Pancreas (tissue), 10 donors: ENCODE data around the gene DDX25. TPM values are rescaled to one million over a fixed set of nuclear protein-coding genes. Genes with fewer than 3 reads are reported as not detected.

Source experiments
- ATAC-seq, 4 donors: fragments of 200-7000 bp; cut with Tn5 transposase; one replicate each; pipeline versions ENCODE4 v1.8.0 to v1.9.1; 2020; ENCODE audit warnings: mild to moderate bottlenecking in 4 of 4, moderate library complexity in 4 of 4
- DNase-seq, 6 donors: peaks; one replicate each; pipeline ENCODE4 v3.0.0-alpha.2; 2020
- FAIRE-seq: peaks from 2 replicates; lab custom pipeline; 2012; peaks lifted over from hg19 to GRCh38; lab: Jason Lieb, UNC
- H3K27ac ChIP-seq, 4 donors: fragments of 200-600 bp; sonication (generic); 1 replicate in 3 of 4; 2 replicates in 1 of 4; pipeline versions ENCODE4 v1.5.0 to v1.8.0; 2020
- H3K27me3 ChIP-seq, 4 donors: fragments of 200-600 bp; one replicate each; pipeline ENCODE4 v1.8.0; 2021
- H3K36me3 ChIP-seq, 3 donors: fragments of 200-600 bp; sonication (generic) in 1 of 3; one replicate each; pipeline versions ENCODE4 v1.5.0 to v1.8.0; 2020 to 2021
- H3K4me1 ChIP-seq, 3 donors: fragments of 200-600 bp; one replicate each; pipeline ENCODE4 v1.8.0; 2021
- H3K4me3 ChIP-seq, 4 donors: fragments of 200-600 bp; sonication (generic) in 2 of 4; one replicate each; pipeline versions ENCODE4 v1.5.0 to v1.8.0; 2020 to 2021
- H3K9me3 ChIP-seq, 4 donors: fragments of 200-600 bp; one replicate each; pipeline ENCODE4 v1.8.0; 2021
- WGBS, 2 donors: extraction: QIAGEN DNeasy Blood & Tissue Kit; methylation state at CpG; one replicate each; pipeline ENCODE4 v1.1.7; 2013; 5-methylcytosine and 5-hydroxymethylcytosine counted together
- intact Hi-C, 3 donors: fragments of 100-400 bp; cut with DNase I; formaldehyde crosslinking; loops; one replicate each; pipeline versions ENCODE4 v1.11.1 to v1.14.2; 2022
- polyA plus RNA-seq, 2 donors: library from polyadenylated mRNA; stranded (reverse); fragments of 200-250 nt; gene quantifications; one replicate each; pipeline ENCODE4 v1.2.3, GENCODE V29; 2013
- total RNA-seq, 6 donors: library from RNA; stranded (reverse); fragmentation: NEBNext Ultra II Directional in 4 of 6; extraction: Animal tissue kit (Norgen Biotek cat#: 25700) in 4 of 6; gene quantifications; one replicate each; pipeline versions ENCODE4 v1.2.1 to v1.2.4, GENCODE V29; 2021 to 2023
- TF ChIP-seq, protein P1 (sequence below), 4 donors: fragments of 200-600 bp; sonication (generic) in 3 of 4; IDR thresholded peaks; one replicate each; pipeline versions ENCODE4 v1.5.0 to v1.8.0; 2021; ENCODE audit warnings: antibody characterized with exemption in 4 of 4
- donor health status: healthy with polysubstance abuse.
- donor health status: DM: no; HTN: no; CAD: no; lungs with moderate emphysema.
- donor health status: DM: no; HTN: no; CAD: no.
- donor health status: control.
- donor health status: control.
- donor health status: Bipolar disorder and iron deficiency.
- donor health status: DM: yes; HTN: yes; CAD: no.
- donor health status: DM: no; HTN: no; CAD: no.
- donor health status: DM: no; HTN: no; CAD: no.
- donor health status: DM: yes; HTN: yes; CAD: no.

The DDX25 gene
- total and polyA plus RNA-seq, 8 donors, result 0.41 to 7.1 (median 0.64) TPM

GRCh38 chr11:125948278-125949051 is 44.2 kb downstream of the DDX25 start:
- ATAC-seq, result no peak
- no peaks in the 10 kb centered on the region for H3K36me3 ChIP-seq
- DNase-seq, result no peak
- FAIRE-seq, result no peak
- H3K4me3 ChIP-seq, result no peak overlapping the region
- no peaks in the 10 kb centered on the region for H3K9me3 ChIP-seq
- H3K27ac ChIP-seq, result no peak overlapping the region
- TF ChIP-seq, protein P1, sequence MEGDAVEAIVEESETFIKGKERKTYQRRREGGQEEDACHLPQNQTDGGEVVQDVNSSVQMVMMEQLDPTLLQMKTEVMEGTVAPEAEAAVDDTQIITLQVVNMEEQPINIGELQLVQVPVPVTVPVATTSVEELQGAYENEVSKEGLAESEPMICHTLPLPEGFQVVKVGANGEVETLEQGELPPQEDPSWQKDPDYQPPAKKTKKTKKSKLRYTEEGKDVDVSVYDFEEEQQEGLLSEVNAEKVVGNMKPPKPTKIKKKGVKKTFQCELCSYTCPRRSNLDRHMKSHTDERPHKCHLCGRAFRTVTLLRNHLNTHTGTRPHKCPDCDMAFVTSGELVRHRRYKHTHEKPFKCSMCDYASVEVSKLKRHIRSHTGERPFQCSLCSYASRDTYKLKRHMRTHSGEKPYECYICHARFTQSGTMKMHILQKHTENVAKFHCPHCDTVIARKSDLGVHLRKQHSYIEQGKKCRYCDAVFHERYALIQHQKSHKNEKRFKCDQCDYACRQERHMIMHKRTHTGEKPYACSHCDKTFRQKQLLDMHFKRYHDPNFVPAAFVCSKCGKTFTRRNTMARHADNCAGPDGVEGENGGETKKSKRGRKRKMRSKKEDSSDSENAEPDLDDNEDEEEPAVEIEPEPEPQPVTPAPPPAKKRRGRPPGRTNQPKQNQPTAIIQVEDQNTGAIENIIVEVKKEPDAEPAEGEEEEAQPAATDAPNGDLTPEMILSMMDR (IDR thresholded peaks at IDR 0.05), result no peak
- no peaks in the 10 kb centered on the region for H3K27me3 ChIP-seq
- 75 to 76% methylated on average over 20 to 23 of the region's 23 CpGs for WGBS, 2 donors
- H3K4me1 ChIP-seq, result peaks cover 0 to 7% (median 7%) of the 10 kb centered on the region in 3 donors
- intact Hi-C loops, result no loop called here

GRCh38 chr11:125949271-125950177 is 45.2 kb downstream of the DDX25 start:
- DNase-seq (no peak), ATAC-seq (no peak), FAIRE-seq (no peak)
- Histone ChIP-seq H3K36me3 (no peaks in the 10 kb centered on the region), H3K27me3 (no peaks in the 10 kb centered on the region), H3K27ac (no peak overlapping the region), H3K9me3 (no peaks in the 10 kb centered on the region), H3K4me1 (peaks cover 0 to 7% (median 7%) of the 10 kb centered on the region in 3 donors), H3K4me3 (no peak overlapping the region)
- 84 to 90% methylated on average over 22 of the region's 22 CpGs for WGBS, 2 donors
- TF ChIP-seq, protein P1 (IDR thresholded peaks at IDR 0.05), result no peak
- intact Hi-C loops, result no loop called here

DNA sequence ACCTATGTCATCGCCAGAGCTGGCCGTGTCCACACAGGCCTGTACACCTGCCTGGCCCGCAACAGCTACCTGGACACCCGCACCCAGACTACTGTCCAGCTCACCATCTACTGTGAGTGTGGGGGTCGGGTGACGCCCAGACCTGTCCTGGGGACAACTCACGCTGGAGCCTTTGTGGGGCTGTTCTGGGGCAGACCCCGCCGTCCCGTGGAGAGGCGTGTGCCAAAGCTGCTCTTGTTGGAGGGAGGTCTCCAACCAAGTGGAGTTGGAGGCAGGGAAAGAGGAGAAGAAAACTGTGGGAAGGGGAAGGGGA is 45.8 kb downstream of the DDX25 start:
- 81 to 87% methylated on average over 11 of the region's 11 CpGs for WGBS, 2 donors
- Histone ChIP-seq H3K9me3 (no peaks in the 10 kb centered on the region), H3K27ac (peak overlapping the region in 1 of 4 donors; percentile 72), H3K36me3 (no peaks in the 10 kb centered on the region), H3K4me3 (no peak overlapping the region), H3K27me3 (no peaks in the 10 kb centered on the region), H3K4me1 (peaks cover 0 to 7% (median 7%) of the 10 kb centered on the region in 3 donors)
- FAIRE-seq, result no peak
- intact Hi-C loops, result no loop called here
- no peak for DNase-seq
- no peak for ATAC-seq
- TF ChIP-seq, protein P1 (IDR thresholded peaks at IDR 0.05), result no peak

- FAIRE-seq (no peak), ATAC-seq (peak; percentile 34 to 61 (median 40)), DNase-seq (peak in 4 of 6 donors; percentile 31 to 75 (median 40))
- Histone ChIP-seq H3K4me3 (no peak overlapping the region), H3K9me3 (no peaks in the 10 kb centered on the region), H3K27me3 (no peaks in the 10 kb centered on the region), H3K27ac (peak overlapping the region; percentile 35 to 72 (median 64)), H3K4me1 (peaks cover 0 to 7% (median 7%) of the 10 kb centered on the region in 3 donors), H3K36me3 (no peaks in the 10 kb centered on the region)
- intact Hi-C loops, result no loop called here
- TF ChIP-seq, protein P1 (IDR thresholded peaks at IDR 0.05), result no peak
- 59 to 65% methylated on average over 15 of the region's 15 CpGs for WGBS, 2 donors
These were observed 46.7 kb downstream of the DDX25 start for GRCh38 chr11:125950696-125951651.
